SU-DHL-6 (cell line): ENCODE data around the gene HCN3.
A peak's percentile ranks its signal among the peaks of the same experiment; 100 is the strongest.

ENCODE experiments used
- H2AFZ ChIP-seq: fragments of 200-600 bp; sonication (generic); 2 replicates; pipeline ENCODE4 v1.6.1; 2014; ENCODE audit warnings: low read depth, mild to moderate bottlenecking, moderate library complexity, mixed read lengths, antibody characterized with exemption, low read length; ENCODE audit not compliant: severe bottlenecking
- H3F3A ChIP-seq: fragments of 200-600 bp; shearing (Covaris generic); 2 replicates; pipeline ENCODE4 v1.6.0; 2016; ENCODE audit warnings: antibody characterized with exemption, mild to moderate bottlenecking; ENCODE audit not compliant: insufficient read depth
- H3K27ac ChIP-seq: fragments of 200-600 bp; sonication (generic); 2 replicates; pipeline ENCODE4 v1.5.1; 2016; ENCODE audit warnings: low read depth, mild to moderate bottlenecking, low read length, moderate library complexity, mixed read lengths
- H3K27me3 ChIP-seq: fragments of 200-600 bp; sonication (generic), shearing (Covaris generic); 2 replicates; pipeline ENCODE4 v1.6.0; 2014; ENCODE audit warnings: mild to moderate bottlenecking, low read length
- H3K36me3 ChIP-seq: fragments of 200-600 bp; sonication (generic); 2 replicates; pipeline ENCODE4 v1.6.1; 2014; ENCODE audit warnings: mild to moderate bottlenecking, low read length, mixed read lengths
- H3K4me2 ChIP-seq: fragments of 300-600, 200-600 bp; shearing (Covaris generic), sonication (generic); 2 replicates; pipeline ENCODE4 v1.6.0; 2014; ENCODE audit warnings: low read length, low read depth, mild to moderate bottlenecking; ENCODE audit not compliant: poor library complexity, severe bottlenecking
- H3K4me3 ChIP-seq: fragments of 200-600 bp; sonication (generic); 2 replicates; pipeline ENCODE4 v1.5.1; 2014; ENCODE audit warnings: antibody characterized with exemption, low read length, mild to moderate bottlenecking, mixed read lengths; ENCODE audit not compliant: insufficient read depth, poor library complexity, severe bottlenecking
- H3K79me2 ChIP-seq: fragments of 200-600 bp; sonication (generic); 2 replicates; pipeline ENCODE4 v1.6.1; 2014; ENCODE audit warnings: mild to moderate bottlenecking, low read length, moderate library complexity; ENCODE audit not compliant: insufficient read depth
- H3K9ac ChIP-seq: fragments of 200-600 bp; sonication (generic); 2 replicates; pipeline ENCODE4 v1.7.0; 2014; ENCODE audit warnings: mild to moderate bottlenecking, low read length
- H3K9me2 ChIP-seq: fragments of 200-600 bp; sonication (generic); replicated peaks from 2 replicates; pipeline ENCODE4 v1.6.1; 2014; ENCODE audit warnings: low read length; ENCODE audit not compliant: insufficient read depth
- H3K9me3 ChIP-seq: fragments of 200-600 bp; sonication (generic); 2 replicates; pipeline ENCODE4 v1.6.1; 2014; ENCODE audit warnings: low read length, mixed read lengths; ENCODE audit not compliant: insufficient read depth
- H4K20me1 ChIP-seq: fragments of 200-600 bp; sonication (generic); 2 replicates; pipeline ENCODE4 v1.6.1; 2014; ENCODE audit warnings: low read depth, mild to moderate bottlenecking, antibody characterized with exemption, low read length, moderate library complexity, mixed read lengths
- EZH2phosphoT487 ChIP-seq: fragments of 200-600 bp; sonication (generic), shearing (Covaris generic); conservative IDR thresholded peaks from 2 replicates; pipeline ENCODE4 v1.6.1; 2018; ENCODE audit warnings: mild to moderate bottlenecking, antibody characterized with exemption, low read length, moderate library complexity, mixed read lengths
- TF ChIP-seq, protein P1 (sequence below): fragments of 200-600 bp; sonication (generic); IDR thresholded peaks from one replicate; pipeline ENCODE4 v1.5.1; 2017; ENCODE audit warnings: antibody characterized with exemption, mild to moderate bottlenecking, low read length, moderate library complexity; ENCODE audit not compliant: insufficient read depth, poor library complexity, severe bottlenecking

Gene HCN3

DNA sequence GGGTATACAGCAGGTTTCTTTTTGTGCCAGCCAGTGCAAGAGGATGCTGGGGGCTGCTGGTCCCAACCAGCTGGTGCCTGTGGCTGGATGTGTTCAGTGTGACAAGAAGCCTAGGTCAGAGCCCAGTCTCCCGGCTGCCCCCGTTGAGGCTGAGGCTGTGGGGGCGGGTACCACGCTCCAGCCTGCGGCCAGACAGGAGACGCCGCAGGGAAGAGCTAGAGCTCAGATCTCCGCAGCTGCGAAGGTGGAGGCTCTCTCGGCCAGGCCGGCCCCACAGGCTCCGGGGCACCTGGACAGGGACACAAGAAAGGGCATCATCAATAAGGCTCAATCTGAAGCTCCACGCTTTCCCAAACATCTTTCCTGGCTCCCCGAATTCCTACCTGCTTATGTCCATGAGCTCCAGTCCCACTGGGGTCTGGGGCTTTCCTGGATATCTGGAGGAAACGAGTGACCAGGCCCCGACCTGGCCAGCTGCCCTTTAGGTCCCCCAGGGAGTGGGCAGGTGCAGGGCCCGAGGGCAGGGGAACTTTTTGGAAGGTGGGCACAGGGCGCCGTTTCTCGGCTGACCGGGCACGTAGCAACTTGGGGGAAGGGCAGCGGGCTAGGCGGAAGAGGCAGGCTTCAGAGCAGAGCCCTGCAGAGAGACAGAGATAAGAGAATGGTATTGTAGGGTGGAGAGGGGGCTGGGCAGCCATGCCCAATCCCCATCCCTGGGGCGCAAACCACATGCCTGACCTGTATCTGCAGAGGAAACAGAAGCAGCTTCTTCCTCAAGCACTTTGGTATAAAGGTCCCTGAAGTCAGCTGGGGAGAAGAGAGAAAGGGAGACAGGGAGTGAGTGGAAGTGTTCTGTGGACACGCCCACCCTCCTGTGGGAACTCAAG lies 29.4 kb upstream of the HCN3 start:
- TF ChIP-seq, protein P1, sequence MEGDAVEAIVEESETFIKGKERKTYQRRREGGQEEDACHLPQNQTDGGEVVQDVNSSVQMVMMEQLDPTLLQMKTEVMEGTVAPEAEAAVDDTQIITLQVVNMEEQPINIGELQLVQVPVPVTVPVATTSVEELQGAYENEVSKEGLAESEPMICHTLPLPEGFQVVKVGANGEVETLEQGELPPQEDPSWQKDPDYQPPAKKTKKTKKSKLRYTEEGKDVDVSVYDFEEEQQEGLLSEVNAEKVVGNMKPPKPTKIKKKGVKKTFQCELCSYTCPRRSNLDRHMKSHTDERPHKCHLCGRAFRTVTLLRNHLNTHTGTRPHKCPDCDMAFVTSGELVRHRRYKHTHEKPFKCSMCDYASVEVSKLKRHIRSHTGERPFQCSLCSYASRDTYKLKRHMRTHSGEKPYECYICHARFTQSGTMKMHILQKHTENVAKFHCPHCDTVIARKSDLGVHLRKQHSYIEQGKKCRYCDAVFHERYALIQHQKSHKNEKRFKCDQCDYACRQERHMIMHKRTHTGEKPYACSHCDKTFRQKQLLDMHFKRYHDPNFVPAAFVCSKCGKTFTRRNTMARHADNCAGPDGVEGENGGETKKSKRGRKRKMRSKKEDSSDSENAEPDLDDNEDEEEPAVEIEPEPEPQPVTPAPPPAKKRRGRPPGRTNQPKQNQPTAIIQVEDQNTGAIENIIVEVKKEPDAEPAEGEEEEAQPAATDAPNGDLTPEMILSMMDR: no peak
- no peak for TF ChIP-seq EZH2phosphoT487
- no peaks in the 10 kb centered on the region for H3K27me3 ChIP-seq
- H3K9me3 ChIP-seq: no peaks in the 10 kb centered on the region
- no peak overlapping the region for H3K9ac ChIP-seq
- no peak overlapping the region for H3K4me3 ChIP-seq
- H3K9me2 ChIP-seq: no peaks in the 10 kb centered on the region
- H2AFZ ChIP-seq: no peak overlapping the region
- peaks cover 28% of the 10 kb centered on the region; the same call in 1 of the 2 replicates for H3F3A ChIP-seq
- H3K4me2 ChIP-seq: no peak overlapping the region
- H3K79me2 ChIP-seq: peaks cover 12% of the 10 kb centered on the region; the same call in 1 of the 2 replicates
- no peak overlapping the region for H3K27ac ChIP-seq
- no peaks in the 10 kb centered on the region for H4K20me1 ChIP-seq
- no peaks in the 10 kb centered on the region for H3K36me3 ChIP-seq

DNA sequence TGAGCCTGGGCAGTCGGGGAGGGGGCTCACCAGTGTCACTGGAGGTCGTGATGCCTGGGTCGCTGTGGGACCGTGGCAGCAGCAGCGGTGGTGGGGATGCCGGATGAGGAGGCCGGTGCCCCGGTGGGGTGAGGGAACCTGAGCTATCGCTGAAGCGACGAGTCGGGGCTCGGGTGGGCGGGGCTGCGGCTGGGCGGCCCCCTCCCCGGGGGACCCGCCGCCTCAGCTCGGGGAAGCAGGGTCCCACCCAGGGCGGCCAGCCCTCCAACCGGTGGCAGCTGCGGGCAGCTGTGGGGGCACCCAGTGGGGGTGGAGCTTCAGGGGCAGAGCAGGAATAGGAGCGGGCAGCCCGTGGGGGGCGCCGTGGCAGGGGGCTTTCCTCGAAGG lies 27.0 kb upstream of the HCN3 start:
- H3K79me2 ChIP-seq: no peaks in the 10 kb centered on the region
- peak overlapping the region; percentile 56 for H3K9ac ChIP-seq
- H3K36me3 ChIP-seq: no peaks in the 10 kb centered on the region
- H3K4me3 ChIP-seq: peak overlapping the region; percentile 49
- no peaks in the 10 kb centered on the region for H3K27me3 ChIP-seq
- no peaks in the 10 kb centered on the region for H3K9me3 ChIP-seq
- peaks cover 28% of the 10 kb centered on the region; the same call in 1 of the 2 replicates for H3F3A ChIP-seq
- peak overlapping the region; percentile 57 for H2AFZ ChIP-seq
- no peaks in the 10 kb centered on the region for H3K9me2 ChIP-seq
- peak overlapping the region; percentile 85 for H3K27ac ChIP-seq
- peak overlapping the region; percentile 72 for H3K4me2 ChIP-seq
- TF ChIP-seq EZH2phosphoT487: no peak
- TF ChIP-seq, protein P1: no peak
- no peaks in the 10 kb centered on the region for H4K20me1 ChIP-seq

DNA sequence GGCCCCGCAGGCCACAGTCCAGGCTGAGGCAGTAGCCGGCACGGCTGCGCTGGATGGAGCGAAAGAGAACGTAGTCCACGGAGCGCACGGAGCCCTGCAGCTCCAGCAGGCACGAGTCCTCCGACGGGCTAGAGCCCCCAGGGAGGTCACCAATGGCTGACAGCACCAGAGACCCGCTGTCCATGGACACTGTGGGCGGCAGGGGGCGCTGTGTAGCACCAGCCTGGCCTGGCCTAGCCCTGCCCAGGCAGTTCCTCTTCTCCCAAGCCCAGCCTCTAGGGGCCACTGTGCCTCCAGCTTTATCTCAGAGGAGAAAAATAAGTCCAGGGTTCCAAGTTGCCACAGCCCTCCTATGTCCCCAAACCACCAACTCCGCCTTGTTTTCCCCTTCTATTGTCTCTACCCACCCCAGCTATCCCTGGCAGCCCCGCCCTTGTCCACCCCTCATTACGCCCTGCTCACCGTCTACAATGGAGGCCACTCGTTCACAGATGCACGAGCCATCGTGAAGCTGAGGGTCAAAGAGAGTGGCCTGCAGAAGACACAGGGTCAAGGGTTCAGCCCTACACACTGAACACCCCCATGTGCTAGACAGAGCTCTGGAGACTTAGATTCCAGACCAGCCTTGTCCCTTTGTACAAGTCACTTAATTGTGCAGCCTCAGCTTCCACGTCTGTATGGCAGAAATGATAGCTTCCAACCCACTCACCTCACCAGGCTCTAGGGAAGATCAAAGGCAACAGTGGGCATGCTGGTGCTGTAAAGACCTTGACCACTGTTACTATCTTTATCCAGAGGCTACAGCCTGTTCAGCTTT lies 26.4 kb upstream of the HCN3 start:
- H2AFZ ChIP-seq: peak overlapping the region; percentile 70
- H3K27me3 ChIP-seq: no peaks in the 10 kb centered on the region
- H3K27ac ChIP-seq: peak overlapping the region; percentile 85
- TF ChIP-seq, protein P1: peak; percentile 99
- no peak for TF ChIP-seq EZH2phosphoT487
- H3K9me2 ChIP-seq: no peaks in the 10 kb centered on the region
- no peaks in the 10 kb centered on the region for H3K9me3 ChIP-seq
- H3K4me2 ChIP-seq: peak overlapping the region; percentile 72
- H3K9ac ChIP-seq: peak overlapping the region; percentile 56
- peaks cover 27% of the 10 kb centered on the region; the same call in 1 of the 2 replicates for H3F3A ChIP-seq
- H4K20me1 ChIP-seq: no peaks in the 10 kb centered on the region
- peak overlapping the region; percentile 49 for H3K4me3 ChIP-seq
- H3K79me2 ChIP-seq: no peaks in the 10 kb centered on the region
- no peaks in the 10 kb centered on the region for H3K36me3 ChIP-seq
